ENCODE data around the gene WRNIP1.

DNA sequence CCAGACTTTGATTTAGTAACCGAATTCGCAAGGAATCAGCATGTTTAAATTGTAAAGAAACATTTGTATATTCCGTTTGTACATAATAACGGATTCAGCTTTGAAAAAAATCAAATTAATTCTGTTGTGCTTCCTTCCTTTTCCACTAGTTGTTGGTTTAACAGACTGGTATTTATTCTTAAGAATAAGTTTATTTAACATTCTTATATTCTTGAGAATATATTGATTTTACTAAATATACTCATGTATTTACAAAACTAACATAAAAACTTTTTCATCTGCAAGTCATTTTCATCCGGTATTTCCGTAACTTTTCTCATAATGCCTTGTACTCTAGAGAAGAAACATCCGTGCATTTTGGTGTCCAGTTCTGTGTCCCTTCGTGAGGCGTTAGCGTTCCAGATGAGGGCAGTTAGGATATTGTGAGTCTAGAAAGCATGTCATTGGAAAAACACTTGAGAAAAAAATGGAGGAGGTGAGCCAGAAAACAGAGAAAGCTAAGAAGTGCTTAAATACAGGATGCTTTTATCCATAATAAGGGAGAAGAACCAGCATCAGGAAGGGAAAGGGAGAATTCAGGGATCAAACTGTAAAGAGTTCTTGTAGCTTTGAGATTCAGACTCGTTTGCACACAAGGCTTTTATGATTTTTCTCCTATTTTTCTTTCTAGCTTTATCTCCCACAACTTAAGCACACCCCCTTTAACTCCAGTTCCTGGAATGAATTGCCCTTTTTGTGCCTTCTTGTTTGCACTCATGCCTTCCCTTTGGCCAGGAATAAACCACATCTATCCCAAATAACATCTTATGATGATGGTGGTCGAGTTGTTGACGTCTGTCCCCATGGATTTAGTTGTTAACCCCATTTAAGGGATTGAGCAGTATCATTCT is 1.8 kb downstream of the WRNIP1 start:
- TF ChIP-seq, protein P1, sequence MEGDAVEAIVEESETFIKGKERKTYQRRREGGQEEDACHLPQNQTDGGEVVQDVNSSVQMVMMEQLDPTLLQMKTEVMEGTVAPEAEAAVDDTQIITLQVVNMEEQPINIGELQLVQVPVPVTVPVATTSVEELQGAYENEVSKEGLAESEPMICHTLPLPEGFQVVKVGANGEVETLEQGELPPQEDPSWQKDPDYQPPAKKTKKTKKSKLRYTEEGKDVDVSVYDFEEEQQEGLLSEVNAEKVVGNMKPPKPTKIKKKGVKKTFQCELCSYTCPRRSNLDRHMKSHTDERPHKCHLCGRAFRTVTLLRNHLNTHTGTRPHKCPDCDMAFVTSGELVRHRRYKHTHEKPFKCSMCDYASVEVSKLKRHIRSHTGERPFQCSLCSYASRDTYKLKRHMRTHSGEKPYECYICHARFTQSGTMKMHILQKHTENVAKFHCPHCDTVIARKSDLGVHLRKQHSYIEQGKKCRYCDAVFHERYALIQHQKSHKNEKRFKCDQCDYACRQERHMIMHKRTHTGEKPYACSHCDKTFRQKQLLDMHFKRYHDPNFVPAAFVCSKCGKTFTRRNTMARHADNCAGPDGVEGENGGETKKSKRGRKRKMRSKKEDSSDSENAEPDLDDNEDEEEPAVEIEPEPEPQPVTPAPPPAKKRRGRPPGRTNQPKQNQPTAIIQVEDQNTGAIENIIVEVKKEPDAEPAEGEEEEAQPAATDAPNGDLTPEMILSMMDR (conservative IDR thresholded peaks at IDR 0.05 in 1 of 2, IDR thresholded peaks at IDR 0.05 in 1 of 2; ENCODE audit: low read depth in 1 of 2, low read length in 2 of 2): no peak
- no peak for TF ChIP-seq EZH2 (IDR thresholded peaks at IDR 0.05; ENCODE audit: low read length, missing control alignments)

All from fibroblast of lung (primary cell).